A673 (cell line): Measurements from ENCODE around the gene IBA57.

Source experiments
- EZH2 ChIP-seq: fragments of 200-600 bp; sonication (generic); IDR thresholded peaks from 2 replicates; pipeline ENCODE4 v1.6.1; 2017; ENCODE audit warnings: borderline replicate concordance, low read depth, mild to moderate bottlenecking, mixed read lengths, antibody characterized with exemption, low read length; ENCODE audit not compliant: poor library complexity, severe bottlenecking
- TF ChIP-seq, protein P1 (sequence below): fragments of 300-800, 200-600 bp; sonication (generic); conservative IDR thresholded peaks from 2 replicates; pipeline ENCODE4 v1.5.1; 2017; ENCODE audit warnings: low read depth, mild to moderate bottlenecking, antibody characterized with exemption, low read length, moderate library complexity, mixed read lengths

DNA sequence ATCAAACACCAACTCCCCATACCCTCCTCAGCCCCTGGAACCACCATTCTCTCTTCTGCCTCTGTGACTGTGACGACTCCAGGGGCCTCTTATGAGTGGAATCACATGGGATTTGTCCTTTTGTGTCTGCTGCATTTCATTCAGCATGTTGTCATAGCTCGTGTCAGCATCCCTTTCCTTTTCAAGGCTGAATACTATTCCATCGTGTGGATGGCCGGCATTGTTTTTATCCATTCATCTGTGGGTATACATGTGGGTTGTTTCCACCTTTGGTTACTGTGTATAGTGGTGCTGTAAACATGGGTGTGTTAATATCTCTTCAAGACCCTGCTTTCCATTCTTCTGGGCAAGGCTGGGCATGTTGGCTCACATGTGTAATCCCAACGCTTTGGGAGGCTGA is 25.2 kb downstream of the IBA57 start:
- no peak for TF ChIP-seq EZH2
- TF ChIP-seq, protein P1, sequence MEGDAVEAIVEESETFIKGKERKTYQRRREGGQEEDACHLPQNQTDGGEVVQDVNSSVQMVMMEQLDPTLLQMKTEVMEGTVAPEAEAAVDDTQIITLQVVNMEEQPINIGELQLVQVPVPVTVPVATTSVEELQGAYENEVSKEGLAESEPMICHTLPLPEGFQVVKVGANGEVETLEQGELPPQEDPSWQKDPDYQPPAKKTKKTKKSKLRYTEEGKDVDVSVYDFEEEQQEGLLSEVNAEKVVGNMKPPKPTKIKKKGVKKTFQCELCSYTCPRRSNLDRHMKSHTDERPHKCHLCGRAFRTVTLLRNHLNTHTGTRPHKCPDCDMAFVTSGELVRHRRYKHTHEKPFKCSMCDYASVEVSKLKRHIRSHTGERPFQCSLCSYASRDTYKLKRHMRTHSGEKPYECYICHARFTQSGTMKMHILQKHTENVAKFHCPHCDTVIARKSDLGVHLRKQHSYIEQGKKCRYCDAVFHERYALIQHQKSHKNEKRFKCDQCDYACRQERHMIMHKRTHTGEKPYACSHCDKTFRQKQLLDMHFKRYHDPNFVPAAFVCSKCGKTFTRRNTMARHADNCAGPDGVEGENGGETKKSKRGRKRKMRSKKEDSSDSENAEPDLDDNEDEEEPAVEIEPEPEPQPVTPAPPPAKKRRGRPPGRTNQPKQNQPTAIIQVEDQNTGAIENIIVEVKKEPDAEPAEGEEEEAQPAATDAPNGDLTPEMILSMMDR = no peak
